HepG2 (cell line): ENCODE data around the gene HSF2BP. TPM values are rescaled to one million over a fixed set of nuclear protein-coding genes. Genes with fewer than 3 reads are reported as not detected.

Source experiments
- ARID4A ChIP-seq: sonication (generic); formaldehyde crosslinking; IDR thresholded peaks from 2 replicates; pipeline ENCODE4 v1.5.0; 2020; ENCODE audit warnings: mild to moderate bottlenecking, missing genetic modification reagents, borderline replicate concordance
- KAT2B ChIP-seq: fragments of 150-350 bp; IDR thresholded peaks from 2 replicates; pipeline ENCODE4 v1.6.1; 2014; ENCODE audit warnings: low read depth, low read length, borderline replicate concordance
- NONO ChIP-seq, 2 experiments: fragments of 450-650 bp in 1 of 2; sonication (generic) in 1 of 2; formaldehyde crosslinking in 1 of 2; IDR thresholded peaks in 1 of 2; conservative IDR thresholded peaks in 1 of 2; 2 replicates each; pipeline versions ENCODE4 v1.6.1 to v1.8.0; 2017 to 2022; ENCODE audit warnings: mild to moderate bottlenecking in 1 of 2, missing genetic modification reagents in 1 of 2, moderate library complexity in 1 of 2
- POGK ChIP-seq: sonication (generic); formaldehyde crosslinking; conservative IDR thresholded peaks from 2 replicates; pipeline ENCODE4 v1.8.0; 2022; ENCODE audit warnings: mild to moderate bottlenecking, moderate library complexity, missing genetic modification reagents
- ZBTB49 ChIP-seq: sonication (generic); formaldehyde crosslinking; IDR thresholded peaks from 2 replicates; pipeline ENCODE4 v1.4.0; 2020; ENCODE audit warnings: missing genetic modification reagents, borderline replicate concordance
- polyA plus RNA-seq, 8 experiments: library from polyadenylated mRNA; depleted of rRNA in 3 of 8; stranded (reverse) in 7 of 8; unstranded in 1 of 8; fragments of >200 nt; fragmentation: Illumina TruSeq in 4 of 8; extraction: Trizol in 4 of 8; gene quantifications; 2 replicates each; pipeline versions ENCODE4 v1.2.1 to v1.2.3, GENCODE V29; 2011 to 2016; ENCODE audit warnings: low read depth in 4 of 8, missing spikeins in 1 of 8, mixed read lengths in 1 of 8; ENCODE audit not compliant: insufficient read depth in 1 of 8
- total RNA-seq, 5 experiments: library from RNA; depleted of rRNA; stranded (reverse); fragments of >200 nt; fragmentation: Illumina TruSeq; extraction: Trizol; gene quantifications; 2 replicates each; pipeline ENCODE4 v1.2.3, GENCODE V29; 2016; ENCODE audit warnings: low read depth in 1 of 5

HSF2BP gene
- total and polyA plus RNA-seq, 2 of the 13 experiments (the other 11 are each of a cell fraction or from before 2014, with no cell fraction given), result 0.67 to 2.2 TPM

- no peak for TF ChIP-seq KAT2B
- TF ChIP-seq NONO (IDR thresholded peaks at IDR 0.05), result no peak
- TF ChIP-seq NONO (CRISPR knock-in tag; conservative IDR thresholded peaks at IDR 0.05), result no peak
- no peak for TF ChIP-seq POGK
- no peak for TF ChIP-seq ARID4A (CRISPR knock-in tag)
- TF ChIP-seq ZBTB49 (CRISPR knock-in tag), result no peak
Observed at GRCh38 chr21:43599728-43600127, 59.6 kb downstream of the HSF2BP start (continued).
